NCI-H2196 (cell line): ENCODE data around the gene CXorf65.

ENCODE experiments used
- DNase-seq: peaks from one replicate; lab custom pipeline; 2025; ENCODE audit not compliant: unreplicated experiment; lab: John Stamatoyannopoulos, UW

CXorf65 gene

DNA sequence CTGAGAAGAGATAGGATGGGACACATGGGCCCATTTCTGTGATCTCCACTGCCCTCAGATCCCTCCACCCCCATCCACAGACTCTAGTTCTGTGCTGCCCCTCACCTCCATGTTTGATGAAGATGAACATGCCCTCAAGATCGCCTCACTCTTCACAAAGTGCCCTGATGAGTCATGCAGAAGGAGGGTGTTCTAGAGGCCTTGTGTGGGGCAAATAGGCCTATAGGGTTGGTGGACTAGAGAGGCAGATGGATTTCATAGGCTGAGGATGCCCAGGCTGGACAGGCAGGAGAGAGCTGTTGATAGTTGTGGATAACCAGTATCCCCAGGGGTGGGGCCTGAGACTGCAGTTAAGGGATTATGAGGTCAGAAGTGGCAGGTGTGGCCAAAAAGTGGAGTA, at the start of gene CXorf65:
CXorf65 (minus strand) TSS at position 314 of the 400 bp plus-strand sequence; CDS start at position 130, 184 bp downstream.
- DNase-seq, result no peak

DNA sequence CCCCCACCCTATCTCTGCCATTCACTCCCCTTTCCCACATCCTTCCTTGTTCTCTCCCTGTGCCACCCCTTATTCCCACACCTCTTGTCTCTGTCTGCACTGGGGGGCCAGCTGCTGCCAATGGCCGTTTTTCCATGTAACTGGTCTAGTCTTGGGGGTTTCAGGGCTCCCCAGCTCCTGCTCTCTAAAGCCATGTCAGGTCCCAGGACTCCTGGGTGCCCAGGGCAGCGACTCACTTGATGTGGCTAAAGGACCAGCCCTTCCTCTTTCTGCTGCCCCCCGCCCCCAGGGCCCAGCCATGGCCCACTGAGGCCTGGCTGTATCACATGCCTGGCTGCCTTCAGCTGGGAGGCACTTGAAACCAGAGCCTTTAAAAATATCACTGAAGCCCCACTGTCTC, 48.1 kb upstream of the CXorf65 start:
- DNase-seq, result no peak

DNA sequence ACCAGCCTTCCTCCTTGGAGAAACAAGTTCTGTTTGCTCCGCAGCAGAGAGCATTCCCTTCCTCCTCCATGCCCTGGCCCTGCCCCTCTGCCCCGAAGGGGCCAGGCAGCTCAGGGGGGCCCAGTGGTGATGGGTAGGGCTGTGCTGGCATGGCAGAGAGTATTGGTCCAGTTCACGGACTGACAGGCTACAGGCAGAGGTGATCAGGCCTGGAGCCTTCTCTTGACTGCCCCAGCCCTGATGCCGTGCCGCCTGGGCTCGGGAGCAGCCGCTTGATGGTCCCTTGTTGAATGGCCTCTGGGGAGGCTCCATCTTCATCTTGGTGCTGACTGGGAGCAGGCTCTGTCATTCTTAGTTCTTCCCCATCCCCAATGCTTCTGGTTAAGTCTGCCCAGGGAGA, 47.7 kb upstream of the CXorf65 start:
- DNase-seq, result no peak

GRCh38 chrX:71151366-71151765, 44.8 kb upstream of the CXorf65 start:
- DNase-seq, result no peak

- no peak for DNase-seq
Measured at GRCh38 chrX:71148278-71148663, 41.7 kb upstream of the CXorf65 start.

GRCh38 chrX:71147496-71148277, 41.1 kb upstream of the CXorf65 start:
- no peak for DNase-seq

GRCh38 chrX:71144651-71145050, 38.1 kb upstream of the CXorf65 start, which contains the start of gene NLGN3:
TSS of gene NLGN3 (plus strand) at chrX:71144841. CDS start at chrX:71147750, 2,909 bp downstream.
- DNase-seq, result no peak

- DNase-seq, result no peak
Measured at GRCh38 chrX:71143508-71143907, 37.0 kb upstream of the CXorf65 start.

- no peak for DNase-seq
Measured at GRCh38 chrX:71140440-71140839, 33.9 kb upstream of the CXorf65 start.

GRCh38 chrX:71131510-71131909, 25.0 kb upstream of the CXorf65 start:
- no peak for DNase-seq

DNA sequence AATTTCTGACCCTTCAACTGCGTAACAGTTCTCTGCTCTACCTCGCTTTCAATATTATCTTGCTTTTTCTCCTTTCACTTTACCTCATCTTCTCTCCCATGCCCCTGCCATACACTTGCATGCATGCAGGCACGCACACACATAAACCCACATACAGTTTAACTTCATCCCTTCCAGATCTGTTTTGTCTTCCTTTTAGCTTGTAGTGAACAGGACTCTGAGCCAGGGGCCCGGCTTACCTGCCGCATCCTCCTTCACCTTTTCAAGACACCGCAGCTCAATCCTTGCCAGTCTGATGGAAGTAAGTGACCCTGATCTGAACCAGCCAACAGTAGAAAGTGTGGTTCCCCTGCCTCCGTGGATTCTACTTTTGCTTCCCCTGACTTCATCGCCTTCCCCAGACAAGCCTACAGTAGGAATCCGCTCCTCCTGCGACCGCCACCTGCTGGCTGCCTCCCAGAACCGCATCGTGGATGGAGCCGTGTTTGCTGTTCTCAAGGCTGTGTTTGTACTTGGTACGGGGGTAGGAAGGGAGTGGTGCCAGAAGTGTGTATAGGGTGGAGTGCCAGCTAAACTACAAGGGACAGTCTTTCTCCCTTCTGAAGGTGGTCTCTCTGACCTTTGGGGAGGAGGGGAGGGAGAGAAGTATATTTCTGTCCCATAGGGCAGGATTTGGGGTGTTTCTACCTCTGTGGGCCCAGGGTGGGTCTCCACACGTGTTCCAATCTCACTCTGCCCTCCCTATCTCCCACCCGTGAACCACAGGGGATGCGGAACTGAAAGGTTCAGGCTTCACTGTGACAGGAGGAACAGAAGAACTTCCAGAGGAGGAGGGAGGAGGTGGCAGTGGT, 22.6 kb upstream of the CXorf65 start:
- peak; percentile 57 for DNase-seq

- no peak for DNase-seq
Measured at GRCh38 chrX:71128166-71128833, 21.8 kb upstream of the CXorf65 start.

DNA sequence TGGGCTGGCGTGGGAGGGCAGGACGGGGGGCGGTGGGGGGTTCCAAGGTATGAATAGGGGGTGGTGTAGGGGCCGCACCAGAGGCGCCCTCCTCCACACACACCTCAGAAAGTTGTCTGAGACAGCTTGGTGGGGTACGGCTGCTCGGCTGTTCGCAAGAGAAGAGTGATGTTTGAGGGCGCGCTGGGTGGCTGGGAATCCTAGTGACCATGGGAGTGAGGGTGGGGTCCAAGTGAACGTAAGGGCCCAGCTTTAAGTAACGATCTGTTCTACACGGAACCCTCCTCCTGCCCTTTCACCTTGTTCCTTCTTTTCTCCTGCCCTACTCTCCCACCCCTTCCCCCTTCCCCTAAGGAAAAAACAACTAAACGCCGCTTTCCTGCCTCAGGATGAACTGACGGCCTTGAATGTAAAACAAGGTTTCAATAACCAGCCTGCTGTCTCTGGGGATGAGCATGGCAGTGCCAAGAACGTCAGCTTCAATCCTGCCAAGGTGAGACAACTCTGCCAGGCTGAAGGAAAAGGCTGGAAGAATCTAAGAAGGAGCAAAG, 12.5 kb upstream of the CXorf65 start:
- DNase-seq, result no peak

- peak; percentile 63 for DNase-seq
Measured at GRCh38 chrX:71118032-71118984, 11.8 kb upstream of the CXorf65 start, which contains the start of gene MED12. TSS of gene MED12 (plus strand) at chrX:71118596. CDS start at chrX:71118755, 159 bp downstream.

DNA sequence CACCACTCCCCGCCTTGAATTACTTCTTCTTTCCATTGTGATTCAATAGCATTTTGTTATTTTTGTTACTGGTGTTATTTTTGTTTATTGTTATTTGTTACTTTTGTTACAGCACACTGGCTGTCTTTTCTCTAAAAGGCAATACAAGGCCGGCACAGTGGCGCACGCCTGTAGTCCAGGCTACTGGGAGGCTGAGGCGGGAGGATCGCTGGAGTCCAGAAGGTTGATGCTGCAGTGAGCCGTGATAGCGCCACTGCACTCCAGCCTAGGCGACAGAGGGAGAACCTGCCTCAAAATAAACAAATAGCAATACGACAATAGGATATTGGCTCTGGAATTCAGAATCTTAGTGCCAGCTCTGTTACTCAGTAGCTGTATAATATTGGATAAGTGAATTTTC, 10.8 kb upstream of the CXorf65 start:
- no peak for DNase-seq

GRCh38 chrX:71111921-71112431, 5.4 kb upstream of the CXorf65 start:
- DNase-seq, result no peak

DNA sequence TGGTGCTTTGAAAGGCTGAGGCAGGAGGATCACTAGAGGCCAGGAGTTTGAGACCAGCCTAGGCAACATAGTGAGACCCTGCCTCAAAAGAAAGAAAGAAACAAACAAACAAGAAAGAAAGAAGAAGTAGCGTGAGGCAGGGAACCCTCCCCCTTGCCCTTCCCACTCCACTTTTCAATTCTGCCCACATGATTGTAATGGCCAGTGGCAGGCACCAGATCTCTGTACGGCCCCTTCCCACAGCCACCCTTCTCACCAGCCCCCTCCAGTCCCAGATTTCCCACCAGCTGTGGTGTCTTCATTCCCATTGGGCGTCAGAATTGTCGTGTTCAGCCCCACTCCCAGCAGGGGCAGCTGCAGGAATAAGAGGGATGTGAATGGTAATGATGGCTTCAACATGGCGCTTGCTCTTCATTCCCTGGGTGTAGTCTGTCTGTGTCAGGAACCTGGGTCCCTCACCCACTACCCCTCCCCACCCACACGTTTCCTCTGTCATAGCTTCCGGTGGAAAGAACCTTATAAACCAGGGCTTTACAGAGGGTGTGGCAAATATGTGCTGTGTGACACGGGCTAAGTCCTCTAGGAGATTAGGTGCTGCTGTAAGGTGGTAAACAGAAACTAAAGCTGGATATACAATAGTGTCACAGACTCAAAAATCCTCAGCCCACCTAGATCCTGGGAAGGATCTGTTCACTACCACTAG, 4.8 kb upstream of the CXorf65 start, which contains the start of gene IL2RG:
IL2RG (minus strand) TSS at position 437 of the 703 bp plus-strand sequence; CDS start at position 399, 38 bp downstream.
- no peak for DNase-seq

- no peak for DNase-seq
Measured at GRCh38 chrX:71109051-71109450, 2.5 kb upstream of the CXorf65 start.

DNA sequence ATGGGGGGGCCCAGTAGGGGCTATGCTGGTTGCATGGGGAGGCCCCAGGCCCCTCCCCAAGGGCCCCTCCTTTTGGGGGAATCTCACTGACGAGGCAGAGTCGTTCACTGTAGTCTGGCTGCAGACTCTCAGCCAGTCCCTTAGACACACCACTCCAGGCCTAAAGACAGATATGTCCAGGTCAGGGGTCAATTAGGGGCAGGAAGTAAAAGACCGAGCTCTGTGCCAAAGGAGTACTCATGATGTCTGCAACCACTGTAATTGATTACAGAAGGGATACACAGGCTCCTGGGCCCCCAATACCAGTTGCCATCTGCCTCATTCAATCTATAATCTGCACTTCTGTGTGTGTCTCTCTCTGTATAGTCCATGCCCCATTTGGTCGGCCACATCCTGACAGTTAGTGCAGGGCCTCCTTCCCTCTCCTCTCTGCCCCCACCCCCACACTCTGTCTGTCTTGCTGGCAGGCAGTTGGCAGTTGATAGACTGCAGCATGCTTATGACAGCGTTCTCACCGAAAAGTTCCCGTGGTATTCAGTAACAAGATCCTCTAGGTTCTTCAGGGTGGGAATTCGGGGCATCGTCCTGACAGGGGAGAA, 1.3 kb upstream of the CXorf65 start:
- no peak for DNase-seq
